HepG2 (cell line): ENCODE data around the gene ALS2. TPM values are rescaled to one million over a fixed set of nuclear protein-coding genes. Genes with fewer than 3 reads are reported as not detected.
A peak's percentile ranks its signal among the peaks of the same experiment; 100 is the strongest.

Experiments
- ATAC-seq: fragments of 200-7000 bp; cut with Tn5 transposase; 3 replicates; pipeline ENCODE4 v1.9.1; 2020; ENCODE audit warnings: mild to moderate bottlenecking, moderate library complexity
- BruUV-seq: library from RNA; stranded (reverse); fragments of 400-500 nt; replicated peaks from 2 replicates; lab custom pipeline; 2021; lab: Mats Ljungman, UMichigan
- CTCF ChIA-PET: fragments of 300-600 bp; formaldehyde crosslinking; extraction: SDS; loops from one replicate; lab custom pipeline; 2021; ENCODE audit warnings: low total read pairs, inconsistent platforms, low intra/inter-chr PET ratio; lab: Yijun Ruan, JAX
- POLR2A ChIA-PET: fragments of 350-600 bp; sonication (Branson Sonifier 250); formaldehyde crosslinking; loops from one replicate; lab custom pipeline; 2020; ENCODE audit warnings: antibody characterized with exemption, inconsistent platforms; lab: Yijun Ruan, JAX
- DNase-seq: peaks from one replicate; pipeline ENCODE4 v3.0.0-alpha.2; 2015; ENCODE audit warnings: low spot score
- FAIRE-seq: peaks from 3 replicates; lab custom pipeline; 2011; peaks lifted over from hg19 to GRCh38; lab: Jason Lieb, UNC
- H2AFZ ChIP-seq: one replicate; pipeline ENCODE4 v1.6.1; 2011; ENCODE audit warnings: low read length, inconsistent platforms
- H3K27ac ChIP-seq: fragments of 300-600 bp; 3 replicates; pipeline ENCODE4 v1.8.0; 2011; ENCODE audit warnings: mixed run types, mild to moderate bottlenecking, mixed read lengths, low read length, inconsistent platforms; ENCODE audit not compliant: insufficient read depth; ENCODE audit errors: extremely low read length
- H3K27me3 ChIP-seq, 2 experiments: fragments of 200-600 bp in 1 of 2; 2 replicates in 1 of 2; 3 replicates in 1 of 2; pipeline versions ENCODE4 v1.6.0 to v1.8.0; 2011; ENCODE audit warnings: low read length in 2 of 2, mild to moderate bottlenecking in 2 of 2, moderate library complexity in 2 of 2, inconsistent platforms in 1 of 2; ENCODE audit not compliant: insufficient read depth in 2 of 2, control insufficient read depth in 1 of 2
- H3K36me3 ChIP-seq, 2 experiments: fragments of 200-600 bp in 1 of 2; replicated peaks in 1 of 2; 2 replicates in 1 of 2; 3 replicates in 1 of 2; pipeline versions ENCODE4 v1.5.1 to v1.8.0; 2011; ENCODE audit warnings: low read length in 2 of 2, inconsistent platforms in 1 of 2; ENCODE audit not compliant: insufficient read depth in 2 of 2, control insufficient read depth in 1 of 2
- H3K4me1 ChIP-seq: 2 replicates; pipeline ENCODE4 v1.5.1; 2012; ENCODE audit warnings: low read length, inconsistent platforms; ENCODE audit not compliant: insufficient read depth
- H3K4me2 ChIP-seq: 2 replicates; pipeline ENCODE4 v1.6.0; 2011; ENCODE audit warnings: low read depth, low read length, inconsistent platforms
- H3K4me3 ChIP-seq, 3 experiments: fragments of 200-600 bp in 1 of 3; sonication (generic), shearing (Covaris generic) in 1 of 3; replicated peaks in 1 of 3; 2 replicates each; pipeline ENCODE4 v1.5.1; 2011 to 2016; ENCODE audit warnings: low read length in 3 of 3, inconsistent platforms in 2 of 3, low read depth in 2 of 3, mild to moderate bottlenecking in 2 of 3, control low read depth in 1 of 3, mixed read lengths in 1 of 3; ENCODE audit not compliant: insufficient read depth in 1 of 3
- H3K79me2 ChIP-seq: one replicate; pipeline ENCODE4 v1.6.1; 2011; ENCODE audit warnings: low read length, inconsistent platforms; ENCODE audit not compliant: insufficient read depth
- H3K9ac ChIP-seq: 2 replicates; pipeline ENCODE4 v1.6.0; 2011; ENCODE audit warnings: mild to moderate bottlenecking, low read depth, low read length, inconsistent platforms; ENCODE audit not compliant: insufficient read depth
- H3K9me3 ChIP-seq: 2 replicates; pipeline ENCODE4 v1.5.1; 2012; ENCODE audit warnings: mild to moderate bottlenecking, low read length
- H4K20me1 ChIP-seq: 2 replicates; pipeline ENCODE4 v1.6.0; 2011; ENCODE audit warnings: inconsistent platforms, mild to moderate bottlenecking, low read length, moderate library complexity; ENCODE audit not compliant: insufficient read depth
- SMC3 ChIP-seq: IDR thresholded peaks from 2 replicates; pipeline ENCODE4 v1.6.1; 2011; ENCODE audit warnings: low read length, improper control_type of control experiment
- STAG1 ChIP-seq: sonication (generic); formaldehyde crosslinking; IDR thresholded peaks from 2 replicates; pipeline ENCODE4 v1.4.0; 2020; ENCODE audit warnings: missing genetic modification reagents
- XRCC5 ChIP-seq: fragments of 200-400 bp; formaldehyde crosslinking; optimal IDR thresholded peaks from 2 replicates; pipeline ENCODE3; 2017; ENCODE audit warnings: mild to moderate bottlenecking, low read length
- ZNF251 ChIP-seq: sonication (generic); formaldehyde crosslinking; IDR thresholded peaks from 2 replicates; pipeline ENCODE4 v1.9.0; 2021; ENCODE audit warnings: mild to moderate bottlenecking, missing genetic modification reagents
- ZNF816 ChIP-seq: sonication (generic); formaldehyde crosslinking; IDR thresholded peaks from 2 replicates; pipeline ENCODE4 v1.8.0; 2022; ENCODE audit warnings: missing genetic modification reagents, mild to moderate bottlenecking, borderline replicate concordance
- WGBS: methylation state at CpG from one replicate; pipeline ENCODE4 v1.1.6; 2017; ENCODE audit warnings: low lambda C conversion rate; 5-methylcytosine and 5-hydroxymethylcytosine counted together
- in situ Hi-C: cut with HindIII; loops from 2 replicates; pipeline ENCODE4 v1.10.0; 2017; ENCODE audit warnings: low pct_unique_long_range_greater_than_20kb; ENCODE audit not compliant: extremely low pct_ligation_motif_present
- intact Hi-C: fragments of 100-400 bp; cut with micrococcal nuclease; formaldehyde crosslinking; loops from one replicate; pipeline ENCODE4 v1.10.0; 2022; ENCODE audit not compliant: unreplicated experiment
- polyA plus RNA-seq, 8 experiments: library from polyadenylated mRNA; depleted of rRNA in 3 of 8; stranded (reverse) in 7 of 8; unstranded in 1 of 8; fragments of >200 nt; fragmentation: Illumina TruSeq in 4 of 8; extraction: Trizol in 4 of 8; gene quantifications; 2 replicates each; pipeline versions ENCODE4 v1.2.1 to v1.2.3, GENCODE V29; 2011 to 2016; ENCODE audit warnings: low read depth in 4 of 8, missing spikeins in 1 of 8, mixed read lengths in 1 of 8; ENCODE audit not compliant: insufficient read depth in 1 of 8
- total RNA-seq, 5 experiments: library from RNA; depleted of rRNA; stranded (reverse); fragments of >200 nt; fragmentation: Illumina TruSeq; extraction: Trizol; gene quantifications; 2 replicates each; pipeline ENCODE4 v1.2.3, GENCODE V29; 2016; ENCODE audit warnings: low read depth in 1 of 5
- TF ChIP-seq, protein P1 (sequence below): sonication (generic); formaldehyde crosslinking; IDR thresholded peaks from 2 replicates; pipeline ENCODE4 v1.4.0; 2020; ENCODE audit warnings: missing genetic modification reagents, mild to moderate bottlenecking, borderline replicate concordance
- TF ChIP-seq, protein P2 (sequence below): sonication (generic); formaldehyde crosslinking; IDR thresholded peaks from 2 replicates; pipeline ENCODE4 v1.5.0; 2020; ENCODE audit warnings: mild to moderate bottlenecking, missing genetic modification reagents, moderate library complexity
- TF ChIP-seq, protein P3 (sequence below): sonication (generic); formaldehyde crosslinking; IDR thresholded peaks from 2 replicates; pipeline ENCODE4 v1.8.1; 2023; ENCODE audit warnings: mild to moderate bottlenecking, missing genetic modification reagents

The ALS2 gene
- total and polyA plus RNA-seq, 2 of the 13 experiments (the other 11 are each of a cell fraction or from before 2014, with no cell fraction given), result 12.7 to 19.3 TPM

DNA sequence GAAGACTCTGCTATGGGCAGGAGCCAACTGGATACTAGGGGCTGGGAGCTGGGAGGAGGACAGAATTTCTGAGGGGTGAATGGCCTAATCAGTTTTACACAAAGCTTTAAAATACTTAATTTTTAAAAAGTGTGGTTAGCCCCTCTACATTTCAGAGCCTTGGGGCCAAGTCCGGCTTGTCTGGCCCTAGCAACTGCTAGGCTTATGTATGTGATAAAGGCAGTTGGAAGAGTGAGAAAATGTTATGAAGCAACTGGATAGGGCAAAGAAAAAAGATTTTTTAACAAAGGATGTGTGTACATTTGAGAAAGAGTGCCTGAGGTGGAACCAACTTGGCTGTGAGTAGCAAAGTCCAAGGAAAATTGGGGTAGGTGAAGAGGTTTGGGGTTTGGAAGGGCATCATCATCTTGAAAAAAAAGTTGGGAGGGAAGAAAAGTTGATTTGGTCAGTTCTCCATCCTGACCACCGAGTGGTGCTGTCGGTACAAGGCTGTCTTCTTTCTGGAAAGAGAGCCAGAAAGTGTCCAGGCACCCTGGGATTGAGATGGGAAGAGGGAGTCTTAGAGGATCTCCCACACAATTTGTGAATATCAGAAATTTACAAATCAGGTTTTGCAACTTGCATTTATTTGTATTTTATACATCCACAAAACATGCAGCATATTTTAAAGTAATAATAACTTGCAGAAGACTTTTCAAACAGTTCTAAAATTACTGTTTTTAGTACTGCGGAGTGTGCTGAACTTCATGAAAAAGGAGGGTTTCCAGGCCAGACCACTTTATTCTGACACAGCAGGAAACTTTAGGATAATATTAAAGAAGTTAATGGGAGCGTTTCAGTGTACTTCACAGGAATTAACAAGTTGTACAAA is 15.1 kb upstream of the ALS2 start:
- Histone ChIP-seq H3K4me2 (no peak overlapping the region), H3K79me2 (no peaks in the 10 kb centered on the region), H3K27ac (no peak overlapping the region), H3K4me3 (no peak overlapping the region), H3K9ac (no peak overlapping the region)
- CTCF ChIA-PET, result interaction anchor here (2.9 kb wide), 1 partner anchor 383 kb away, joined by 17 read pairs; no protein-coding TSS in a partner anchor
- 22% methylated on average over 5 of the region's 5 CpGs for WGBS
- TF ChIP-seq ZNF816 (CRISPR knock-in tag), result 0 out of 2 replicates have a peak, but pooled peaks have one; percentile 20
- TF ChIP-seq, protein P1, sequence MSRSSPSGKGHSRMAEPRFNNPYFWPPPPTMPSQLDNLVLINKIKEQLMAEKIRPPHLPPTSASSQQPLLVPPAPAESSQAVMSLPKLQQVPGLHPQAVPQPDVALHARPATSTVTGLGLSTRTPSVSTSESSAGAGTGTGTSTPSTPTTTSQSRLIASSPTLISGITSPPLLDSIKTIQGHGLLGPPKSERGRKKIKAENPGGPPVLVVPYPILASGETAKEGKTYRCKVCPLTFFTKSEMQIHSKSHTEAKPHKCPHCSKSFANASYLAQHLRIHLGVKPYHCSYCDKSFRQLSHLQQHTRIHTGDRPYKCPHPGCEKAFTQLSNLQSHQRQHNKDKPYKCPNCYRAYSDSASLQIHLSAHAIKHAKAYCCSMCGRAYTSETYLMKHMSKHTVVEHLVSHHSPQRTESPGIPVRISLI (CRISPR knock-in tag), result peak; percentile 63
- TF ChIP-seq, protein P2, sequence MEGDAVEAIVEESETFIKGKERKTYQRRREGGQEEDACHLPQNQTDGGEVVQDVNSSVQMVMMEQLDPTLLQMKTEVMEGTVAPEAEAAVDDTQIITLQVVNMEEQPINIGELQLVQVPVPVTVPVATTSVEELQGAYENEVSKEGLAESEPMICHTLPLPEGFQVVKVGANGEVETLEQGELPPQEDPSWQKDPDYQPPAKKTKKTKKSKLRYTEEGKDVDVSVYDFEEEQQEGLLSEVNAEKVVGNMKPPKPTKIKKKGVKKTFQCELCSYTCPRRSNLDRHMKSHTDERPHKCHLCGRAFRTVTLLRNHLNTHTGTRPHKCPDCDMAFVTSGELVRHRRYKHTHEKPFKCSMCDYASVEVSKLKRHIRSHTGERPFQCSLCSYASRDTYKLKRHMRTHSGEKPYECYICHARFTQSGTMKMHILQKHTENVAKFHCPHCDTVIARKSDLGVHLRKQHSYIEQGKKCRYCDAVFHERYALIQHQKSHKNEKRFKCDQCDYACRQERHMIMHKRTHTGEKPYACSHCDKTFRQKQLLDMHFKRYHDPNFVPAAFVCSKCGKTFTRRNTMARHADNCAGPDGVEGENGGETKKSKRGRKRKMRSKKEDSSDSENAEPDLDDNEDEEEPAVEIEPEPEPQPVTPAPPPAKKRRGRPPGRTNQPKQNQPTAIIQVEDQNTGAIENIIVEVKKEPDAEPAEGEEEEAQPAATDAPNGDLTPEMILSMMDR (CRISPR knock-in tag), result peak; percentile 81
- peak; percentile 22 for TF ChIP-seq XRCC5
- peak; percentile 78 for TF ChIP-seq SMC3
- TF ChIP-seq, protein P3, sequence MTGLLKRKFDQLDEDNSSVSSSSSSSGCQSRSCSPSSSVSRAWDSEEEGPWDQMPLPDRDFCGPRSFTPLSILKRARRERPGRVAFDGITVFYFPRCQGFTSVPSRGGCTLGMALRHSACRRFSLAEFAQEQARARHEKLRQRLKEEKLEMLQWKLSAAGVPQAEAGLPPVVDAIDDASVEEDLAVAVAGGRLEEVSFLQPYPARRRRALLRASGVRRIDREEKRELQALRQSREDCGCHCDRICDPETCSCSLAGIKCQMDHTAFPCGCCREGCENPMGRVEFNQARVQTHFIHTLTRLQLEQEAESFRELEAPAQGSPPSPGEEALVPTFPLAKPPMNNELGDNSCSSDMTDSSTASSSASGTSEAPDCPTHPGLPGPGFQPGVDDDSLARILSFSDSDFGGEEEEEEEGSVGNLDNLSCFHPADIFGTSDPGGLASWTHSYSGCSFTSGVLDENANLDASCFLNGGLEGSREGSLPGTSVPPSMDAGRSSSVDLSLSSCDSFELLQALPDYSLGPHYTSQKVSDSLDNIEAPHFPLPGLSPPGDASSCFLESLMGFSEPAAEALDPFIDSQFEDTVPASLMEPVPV (CRISPR knock-in tag), result no peak
- TF ChIP-seq ZNF251 (CRISPR knock-in tag), result no peak
- TF ChIP-seq STAG1 (CRISPR knock-in tag), result peak; percentile 84
- TF ChIP-seq, all 625 proteins: peak for 6
- in situ Hi-C loops (loop anchor here (10.0 kb wide), 1 partner anchor 389 kb away; no protein-coding TSS in a partner anchor), intact Hi-C loops (loop anchor here (1.0 kb wide), 1 partner anchor 382 kb away; no protein-coding TSS in a partner anchor)
- BruUV-seq, result no TSS peak
- H2AFZ ChIP-seq, result no peak overlapping the region
- no peaks in the 10 kb centered on the region for H3K9me3 ChIP-seq
- H4K20me1 ChIP-seq, result no peaks in the 10 kb centered on the region
- no peaks in the 10 kb centered on the region for H3K4me1 ChIP-seq
- peak; percentile 26 for DNase-seq
- ATAC-seq, result peak; percentile 89
- no peaks in the 10 kb centered on the region for H3K27me3 ChIP-seq
- H3K36me3 ChIP-seq, result no peaks in the 10 kb centered on the region
- FAIRE-seq, result peak; percentile 81
- POLR2A ChIA-PET, result no interaction called here
